Renal cortex interstitium (tissue), 11 donors: Measurements from ENCODE around the gene KRT33B. TPM values are rescaled to one million over a fixed set of nuclear protein-coding genes. Genes with fewer than 3 reads are reported as not detected.
A peak's percentile ranks its signal among the peaks of the same experiment; 100 is the strongest.
"Not testable (repeated sequence)": the region's sequence is repeated elsewhere in the genome, so short reads cannot be mapped to it uniquely, and the experiment has no call there.

Experiments used
- DNase-seq, 11 donors: peaks; one replicate each; pipeline ENCODE4 v3.0.0-alpha.2; 2013; ENCODE audit warnings: low read depth in 9 of 11, low spot score in 4 of 11; ENCODE audit errors: extremely low read depth in 1 of 11
- polyA plus RNA-seq, 3 donors: library from polyadenylated mRNA; unstranded; fragments of 120-200 nt; gene quantifications; one replicate each; pipeline ENCODE4 v1.2.1, GENCODE V29; 2013; ENCODE audit not compliant: insufficient read length in 3 of 3

Gene KRT33B
- polyA plus RNA-seq, 3 donors = not detected

- DNase-seq = not testable (repeated sequence)
Measured at GRCh38 chr17:41395044-41395443, 25.4 kb upstream of the KRT33B start.

- no peak for DNase-seq
Measured at GRCh38 chr17:41394254-41394996, 24.8 kb upstream of the KRT33B start.

GRCh38 chr17:41393826-41394225, 24.2 kb upstream of the KRT33B start:
- no peak for DNase-seq

- no peak for DNase-seq
Measured at GRCh38 chr17:41393294-41393693, 23.7 kb upstream of the KRT33B start.

- DNase-seq = no peak
Measured at GRCh38 chr17:41392278-41392677, 22.7 kb upstream of the KRT33B start.

GRCh38 chr17:41391535-41391934, 21.9 kb upstream of the KRT33B start:
- DNase-seq = no peak

- DNase-seq = peak in 1 of 11 donors; percentile 10
Measured at GRCh38 chr17:41390411-41390938, 20.9 kb upstream of the KRT33B start.

GRCh38 chr17:41387670-41388069, 18.1 kb upstream of the KRT33B start:
- DNase-seq = no peak

- no peak for DNase-seq
Measured at GRCh38 chr17:41386227-41386626, 16.6 kb upstream of the KRT33B start.

- DNase-seq = no peak
Measured at GRCh38 chr17:41383690-41384089, 14.1 kb upstream of the KRT33B start.

GRCh38 chr17:41382394-41382793, 12.8 kb upstream of the KRT33B start:
- no peak for DNase-seq

- DNase-seq = not testable (repeated sequence)
Measured at GRCh38 chr17:41381943-41382342, 12.3 kb upstream of the KRT33B start, which contains the start of gene KRT34. Gene KRT34, minus strand, starts transcription at chr17:41382306. Its CDS starts 60 bp downstream, at chr17:41382246.

- not testable (repeated sequence) for DNase-seq
Measured at GRCh38 chr17:41380091-41380490, 10.5 kb upstream of the KRT33B start.

GRCh38 chr17:41377546-41377945, 7.9 kb upstream of the KRT33B start:
- DNase-seq = peak in 4 of 11 donors; percentile 2 to 15 (median 6)

- DNase-seq = no peak
Measured at GRCh38 chr17:41369023-41369422, 590 bp downstream of the KRT33B start.

- DNase-seq = no peak
Measured at GRCh38 chr17:41367426-41368075, 2.1 kb downstream of the KRT33B start.

GRCh38 chr17:41366070-41366469, 3.5 kb downstream of the KRT33B start:
- DNase-seq = no peak

- no peak for DNase-seq
Measured at GRCh38 chr17:41363881-41364280, 5.7 kb downstream of the KRT33B start.

GRCh38 chr17:41360296-41360995, 9.2 kb downstream of the KRT33B start:
- DNase-seq = no peak

GRCh38 chr17:41354536-41354935, 15.1 kb downstream of the KRT33B start:
- DNase-seq = no peak
